Activated CD4-positive, alpha-beta T cell treated with anti-CD3 and anti-CD28 coated beads for 24 hours (primary cell): ENCODE results near the gene TBC1D1.

ENCODE experiments used
- DNase-seq, 2 donors: peaks; one replicate each; pipeline ENCODE4 v3.0.0-alpha.2; 2020; ENCODE audit warnings: low read depth in 2 of 2

The TBC1D1 gene

DNA sequence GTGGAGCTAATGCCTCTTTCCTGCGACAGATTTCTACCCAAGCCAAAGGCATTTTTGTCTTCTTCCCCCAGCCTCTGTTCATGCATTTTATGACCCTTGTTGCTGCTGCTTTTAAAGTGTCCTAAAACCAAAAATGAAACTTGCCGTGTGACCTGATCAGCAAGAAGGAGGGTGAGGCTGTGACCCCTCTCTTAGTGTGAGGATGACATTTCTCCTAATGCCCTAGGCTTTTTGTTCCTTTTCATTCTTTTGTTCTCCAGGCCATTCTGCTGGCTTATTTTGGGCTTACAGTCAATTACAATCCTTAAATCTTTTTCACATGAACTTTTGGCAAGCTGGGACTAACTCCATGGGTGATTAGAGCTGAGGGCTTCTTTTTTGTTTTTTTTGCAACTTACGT is 103.7 kb downstream of the TBC1D1 start:
- DNase-seq = no peak

DNA sequence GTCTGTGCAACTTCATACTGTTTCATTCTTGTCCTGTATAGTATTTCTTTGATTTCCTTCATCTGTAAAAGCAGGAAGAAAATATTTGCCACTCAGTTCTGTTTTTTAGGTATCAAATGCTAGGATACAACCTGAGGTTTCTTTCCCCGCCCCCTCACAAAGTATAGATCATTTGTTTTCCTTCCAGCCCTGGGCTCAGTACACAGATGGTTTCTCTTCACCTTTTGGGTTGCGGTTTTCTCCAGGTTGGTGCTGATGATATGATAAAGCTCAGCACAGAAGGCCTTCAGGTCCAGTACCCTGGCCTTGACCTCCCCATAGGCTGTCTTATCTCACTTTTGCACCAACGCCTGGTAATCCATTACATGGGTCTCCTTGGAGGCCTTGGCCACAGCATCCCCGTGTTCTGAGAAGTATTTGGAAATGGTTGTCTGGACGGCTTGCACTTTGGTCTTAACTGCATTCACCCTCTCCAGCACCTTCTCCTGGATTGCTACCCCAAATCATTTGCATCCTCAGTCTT is 104.5 kb downstream of the TBC1D1 start:
- DNase-seq = no peak

DNA sequence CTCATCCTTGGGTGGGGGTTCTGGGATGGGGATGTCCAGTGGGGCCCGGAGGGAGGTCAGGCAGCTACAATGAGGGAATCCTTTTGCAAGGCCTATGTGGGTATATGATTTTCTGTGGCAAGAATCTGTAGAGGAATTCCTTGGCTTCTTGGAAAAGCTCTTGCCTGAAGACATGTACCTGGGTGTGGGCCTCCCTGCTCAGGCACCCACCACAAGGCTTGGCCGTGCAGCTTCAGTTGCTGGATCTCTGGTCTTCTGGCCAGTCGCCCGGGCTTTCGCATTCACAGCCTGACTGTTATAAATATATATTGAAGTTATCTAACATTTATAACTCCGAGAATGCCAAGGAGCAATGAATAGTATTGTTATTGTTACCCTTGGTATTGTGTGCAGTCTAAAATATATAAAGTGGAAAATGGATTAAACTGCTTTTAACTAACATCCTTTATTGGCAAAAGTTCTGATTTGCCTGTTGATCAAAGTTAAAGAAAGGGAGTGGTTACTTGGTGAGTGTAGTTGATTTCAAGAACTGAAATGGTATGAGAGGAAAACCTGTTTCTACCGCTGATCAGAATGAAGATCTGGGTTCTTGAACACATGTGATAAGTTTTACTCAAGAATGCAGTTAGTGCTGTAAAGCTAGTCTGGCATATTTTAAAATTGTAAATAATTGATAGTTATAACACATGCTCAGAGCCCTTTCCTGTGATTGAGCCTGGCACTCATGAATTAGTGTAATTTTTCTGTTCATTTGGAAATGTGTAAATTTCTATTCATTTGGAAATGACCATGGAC is 105.3 kb downstream of the TBC1D1 start:
- no peak for DNase-seq

DNA sequence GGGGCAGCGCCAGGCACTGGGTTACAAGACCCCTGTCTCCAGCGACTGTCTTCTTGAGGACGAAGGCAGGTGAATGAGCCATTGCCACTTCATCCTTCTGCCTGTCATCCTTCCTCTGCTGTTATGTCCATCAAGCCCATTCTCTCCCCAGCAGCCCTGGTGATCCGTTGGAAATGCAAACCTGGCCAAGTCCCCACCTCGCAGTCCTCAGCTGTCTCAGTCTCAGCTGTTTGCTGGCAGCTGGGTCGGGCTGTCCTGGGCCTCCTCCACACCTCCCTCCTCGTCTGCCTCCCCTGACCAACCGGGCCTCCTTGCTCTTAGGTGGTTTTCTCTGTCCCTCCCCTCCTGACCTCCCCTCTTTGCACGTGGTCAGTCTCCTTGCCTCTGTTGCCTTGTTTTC is 107.3 kb downstream of the TBC1D1 start:
- no peak for DNase-seq

DNA sequence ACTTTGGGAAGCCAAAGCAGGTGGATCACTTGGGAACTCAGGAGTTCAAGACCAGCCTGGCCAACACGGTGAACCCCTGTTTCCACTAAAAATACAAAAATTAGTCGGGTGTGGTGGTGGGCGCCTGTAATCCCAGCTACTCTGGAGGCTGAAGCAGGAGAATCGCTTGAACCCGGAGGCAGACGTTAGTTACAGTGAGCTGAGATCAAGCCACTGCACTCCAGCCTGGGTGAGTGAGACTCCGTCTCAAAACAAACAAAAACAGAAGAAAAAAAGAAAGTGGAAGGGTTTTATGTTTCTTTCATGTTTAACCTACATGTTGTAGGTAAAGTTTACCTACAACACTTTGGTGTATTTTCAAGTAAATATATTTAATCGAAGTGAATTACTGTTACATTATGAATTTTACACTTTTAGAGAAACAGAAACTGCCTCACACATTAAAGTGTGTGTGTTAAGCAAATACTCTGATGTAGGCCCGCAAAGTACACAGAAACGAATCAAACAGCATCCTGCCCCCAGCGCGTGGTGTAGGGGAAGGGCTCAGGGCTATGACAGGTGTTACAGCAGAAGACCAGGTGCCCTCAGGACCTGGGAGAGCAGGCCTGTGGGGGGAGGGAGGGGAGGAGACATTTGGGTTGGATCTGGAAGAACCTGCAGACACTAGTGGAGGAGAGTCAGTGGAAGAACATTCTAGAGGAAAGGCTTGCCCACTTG is 108.3 kb downstream of the TBC1D1 start:
- DNase-seq = no peak

DNA sequence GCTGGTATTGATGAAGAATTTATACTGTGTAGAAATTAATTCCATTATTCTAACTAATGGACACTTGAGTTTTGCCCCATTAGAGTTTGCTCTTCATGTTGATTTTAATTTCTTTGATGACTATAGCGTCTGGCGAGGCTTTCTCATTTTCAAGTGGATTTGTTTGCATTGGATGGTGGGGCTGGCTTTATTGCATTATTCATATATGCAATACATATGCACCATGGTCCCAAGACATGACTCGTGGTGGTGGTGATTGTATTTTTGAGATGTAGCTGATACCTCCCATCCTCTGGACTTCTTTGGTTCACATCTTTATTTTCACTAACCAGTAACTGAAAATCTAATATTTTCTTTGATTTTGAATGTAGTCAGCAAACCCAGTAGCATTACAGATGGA is 109.1 kb downstream of the TBC1D1 start:
- no peak for DNase-seq

DNA sequence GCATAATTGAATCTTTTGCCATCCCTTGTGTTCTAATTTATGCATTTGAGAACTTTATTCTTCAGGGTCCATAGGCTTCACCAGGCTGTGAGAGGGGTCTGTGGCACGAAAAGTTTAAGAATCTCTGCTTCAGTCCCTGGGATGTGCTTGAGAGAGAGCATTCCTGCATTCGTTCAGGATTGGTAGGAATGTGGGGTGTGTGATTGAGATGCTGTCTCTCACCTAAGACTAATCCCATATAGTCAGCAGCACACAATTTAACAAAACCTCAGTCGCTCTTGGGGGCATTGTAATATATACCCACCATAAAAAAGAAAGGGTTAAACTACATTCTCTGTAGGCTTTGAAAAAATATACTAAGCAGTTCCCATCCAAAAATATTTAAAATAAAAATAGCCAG is 111.0 kb downstream of the TBC1D1 start:
- DNase-seq = no peak

DNA sequence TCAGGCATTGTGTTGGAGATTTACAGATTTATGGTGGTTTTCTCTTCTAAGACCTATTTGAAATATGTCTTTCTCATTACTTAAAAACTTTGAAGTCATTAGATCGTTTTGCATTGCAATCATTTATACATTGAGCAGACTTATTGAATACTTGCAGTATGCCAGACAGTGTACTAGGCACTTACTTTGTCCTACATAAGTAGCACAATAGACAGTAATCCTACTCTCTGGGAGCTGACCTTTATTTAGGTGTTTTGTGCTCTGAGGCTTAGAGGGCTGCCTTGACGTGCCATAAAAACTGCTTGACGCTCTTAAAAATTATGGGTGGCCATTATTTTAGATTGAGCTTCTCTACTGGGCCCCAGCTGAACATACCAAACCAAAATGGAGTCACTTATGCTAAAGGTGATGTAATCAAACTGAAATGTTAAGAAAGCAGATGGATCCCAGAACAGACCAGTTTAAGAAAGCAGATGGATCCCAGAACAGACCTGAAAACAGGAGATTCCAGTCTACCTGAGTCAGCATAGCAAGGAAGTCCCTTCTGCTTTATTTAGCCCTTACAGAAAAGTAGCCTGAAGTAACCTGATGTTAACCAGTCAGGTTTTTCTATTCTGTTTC is 111.7 kb downstream of the TBC1D1 start:
- DNase-seq = no peak

DNA sequence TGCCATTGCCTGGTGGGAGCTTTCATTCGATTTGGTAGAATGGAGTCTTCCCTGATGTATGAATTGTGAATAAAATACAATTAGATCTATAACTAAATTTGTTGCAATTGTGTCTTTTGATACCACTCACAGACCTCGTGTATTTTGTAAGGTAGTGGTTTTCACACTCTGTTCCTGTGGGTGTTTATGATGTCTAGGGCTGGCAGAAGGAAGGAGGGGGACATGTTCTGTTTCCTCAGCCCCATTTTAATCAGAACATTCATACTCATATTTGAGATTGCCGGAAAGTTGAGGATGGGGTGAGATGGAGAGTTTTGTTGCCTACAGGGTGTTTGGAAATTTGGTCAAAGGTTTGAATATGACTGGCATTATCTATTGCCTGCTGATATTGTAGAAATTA is 112.2 kb downstream of the TBC1D1 start:
- no peak for DNase-seq

DNA sequence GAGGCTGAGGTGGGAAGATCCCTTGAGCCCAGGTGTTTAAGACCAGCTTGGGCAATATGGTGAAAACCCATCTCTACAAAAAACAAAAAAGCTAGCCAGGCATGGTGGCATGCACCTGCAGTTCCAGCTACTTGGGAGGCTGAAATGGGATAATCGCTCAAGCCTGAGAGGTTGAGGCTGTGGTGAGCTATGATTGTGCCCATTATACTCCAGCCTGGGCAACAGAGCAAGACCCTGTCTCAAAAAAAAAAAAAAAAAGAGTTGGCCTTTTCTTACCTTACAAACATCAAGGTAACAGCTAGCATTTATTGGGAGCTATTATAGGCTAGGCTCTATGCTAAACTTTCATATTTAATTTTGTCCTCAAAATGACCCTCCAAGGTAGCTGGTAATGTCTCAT is 112.7 kb downstream of the TBC1D1 start:
- no peak for DNase-seq

DNA sequence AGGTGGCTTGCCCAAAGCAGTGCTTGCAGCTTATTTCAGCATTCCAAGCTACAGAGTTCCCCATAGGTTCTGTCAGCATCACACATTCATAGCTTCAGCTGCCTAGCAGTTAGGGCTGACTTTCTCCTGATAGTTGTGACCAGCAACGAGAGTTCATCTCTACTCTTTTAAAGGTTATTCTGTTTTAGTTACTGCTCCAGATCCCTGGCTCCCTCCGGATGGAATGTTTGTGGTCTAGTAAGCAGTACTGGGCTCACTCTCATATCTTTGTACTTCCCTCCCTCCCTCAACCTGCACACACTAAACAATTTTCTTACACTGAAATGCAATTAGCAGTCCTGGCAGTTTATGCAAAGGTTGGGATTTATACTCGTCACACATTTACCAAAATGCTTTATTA is 113.2 kb downstream of the TBC1D1 start:
- no peak for DNase-seq

DNA sequence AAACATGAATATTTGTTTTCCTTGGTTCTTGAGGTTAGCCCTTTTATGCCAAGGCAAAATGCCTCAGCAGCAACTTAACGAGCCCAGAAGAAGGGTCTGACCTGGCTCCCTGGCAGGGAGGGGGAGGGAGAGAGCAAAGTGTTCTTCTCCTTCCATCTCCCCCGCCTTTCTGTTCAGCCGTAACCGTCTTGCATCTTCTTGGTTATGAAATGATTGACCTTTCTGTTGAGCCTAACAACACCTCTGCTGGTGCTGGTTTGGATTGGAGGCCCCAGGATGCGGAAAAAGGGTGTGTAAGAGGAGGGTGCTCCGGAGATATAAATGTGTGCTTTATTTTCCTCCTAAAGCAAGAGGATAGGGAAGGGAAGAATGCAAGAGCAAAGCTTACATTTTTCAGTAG is 114.0 kb downstream of the TBC1D1 start:
- DNase-seq = no peak

DNA sequence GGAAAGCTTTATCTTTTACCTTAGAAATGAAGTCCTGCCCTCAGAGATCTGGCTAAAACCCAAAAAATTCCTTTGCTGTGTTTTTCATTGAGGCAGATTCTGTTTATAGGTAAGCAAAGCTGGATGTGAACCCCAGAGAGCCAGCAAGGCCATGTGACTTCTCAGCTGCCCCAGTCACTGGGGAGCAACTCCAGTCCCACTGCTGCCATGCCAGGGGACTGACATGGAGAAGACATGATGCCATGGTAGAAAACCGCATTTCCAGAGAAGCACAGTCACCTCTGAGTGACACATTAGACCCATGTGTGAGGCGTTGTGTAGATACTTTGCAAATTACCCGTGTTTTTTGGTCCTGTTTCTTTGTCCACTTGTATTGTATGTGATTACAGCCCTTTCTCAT is 114.8 kb downstream of the TBC1D1 start:
- DNase-seq = no peak

DNA sequence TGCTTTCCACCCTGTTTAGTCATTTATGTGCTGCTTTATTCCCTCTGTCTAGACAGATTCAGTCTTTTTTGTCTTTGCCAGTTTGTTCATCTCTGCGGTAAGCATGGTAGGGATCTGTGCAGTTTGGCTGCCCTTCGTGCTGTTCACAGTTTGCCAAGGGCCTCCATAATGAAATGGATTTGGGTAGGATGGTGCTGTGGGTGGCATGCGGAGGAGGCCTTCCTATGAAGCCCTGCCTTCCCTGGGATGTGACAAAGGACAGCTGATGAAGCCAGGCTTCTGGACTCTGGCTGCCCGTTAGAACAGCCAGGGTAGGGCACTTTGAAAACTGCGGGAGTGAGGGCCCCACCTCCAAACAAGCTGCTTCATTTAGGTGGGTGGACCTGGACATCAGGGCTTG is 116.8 kb downstream of the TBC1D1 start:
- no peak for DNase-seq

DNA sequence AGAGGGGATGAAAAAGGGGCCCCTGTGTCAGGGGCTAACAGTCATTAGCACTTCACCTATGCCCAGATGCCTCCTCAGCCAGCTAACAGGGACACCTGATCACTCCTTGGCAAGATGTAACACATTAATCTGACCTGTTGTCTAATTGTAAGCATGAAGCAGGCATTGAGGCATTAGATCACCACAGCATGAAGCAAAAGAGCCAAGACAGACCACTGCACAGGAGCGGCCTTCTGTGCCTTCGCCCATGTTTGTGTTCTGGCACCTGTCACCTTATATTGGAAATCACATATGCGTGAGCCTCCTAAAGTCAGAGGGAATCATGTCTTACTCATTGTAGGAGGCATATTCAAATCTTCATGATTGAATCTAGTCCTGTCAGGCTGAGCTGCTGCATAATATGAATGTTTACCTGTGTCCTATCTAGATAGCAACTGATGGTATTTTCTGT is 117.7 kb downstream of the TBC1D1 start:
- DNase-seq = no peak

DNA sequence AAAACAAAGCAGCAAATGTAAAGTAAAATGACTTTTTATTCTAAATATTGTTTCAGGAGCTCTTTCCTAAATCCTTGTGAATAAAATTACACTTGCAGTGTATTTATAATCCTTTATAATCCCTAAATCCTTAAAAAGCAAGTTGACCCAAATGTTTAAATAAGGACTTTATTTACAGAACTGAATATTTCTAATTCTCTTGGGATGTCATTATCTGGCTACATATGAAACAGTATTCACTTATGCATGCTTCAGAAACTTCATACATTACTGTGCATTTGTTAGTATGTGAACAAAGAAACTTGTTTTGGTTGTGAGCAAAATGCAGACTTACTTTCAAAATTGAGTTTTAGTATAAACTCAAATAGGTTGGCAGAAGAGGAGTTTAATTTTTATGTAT is 118.5 kb downstream of the TBC1D1 start:
- DNase-seq = no peak

DNA sequence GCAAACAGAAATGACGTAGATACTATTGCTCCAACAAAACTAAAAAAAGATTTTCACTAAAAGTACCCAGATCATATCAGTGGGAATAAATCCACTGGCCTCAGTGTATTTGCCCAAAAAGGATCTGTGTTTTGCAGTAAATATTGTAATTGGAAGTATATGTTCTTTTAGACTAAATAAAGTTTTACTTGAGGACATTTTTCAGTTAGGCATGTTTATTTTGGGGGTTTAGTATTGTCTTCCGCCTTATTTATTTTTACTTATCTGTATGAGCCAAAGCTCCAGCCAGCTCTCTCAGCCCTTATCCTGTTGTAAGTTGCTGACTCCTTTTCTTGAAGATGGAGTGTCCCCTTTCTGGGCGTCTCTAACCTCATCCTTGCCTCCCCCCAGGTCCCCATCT is 119.1 kb downstream of the TBC1D1 start:
- DNase-seq = no peak

DNA sequence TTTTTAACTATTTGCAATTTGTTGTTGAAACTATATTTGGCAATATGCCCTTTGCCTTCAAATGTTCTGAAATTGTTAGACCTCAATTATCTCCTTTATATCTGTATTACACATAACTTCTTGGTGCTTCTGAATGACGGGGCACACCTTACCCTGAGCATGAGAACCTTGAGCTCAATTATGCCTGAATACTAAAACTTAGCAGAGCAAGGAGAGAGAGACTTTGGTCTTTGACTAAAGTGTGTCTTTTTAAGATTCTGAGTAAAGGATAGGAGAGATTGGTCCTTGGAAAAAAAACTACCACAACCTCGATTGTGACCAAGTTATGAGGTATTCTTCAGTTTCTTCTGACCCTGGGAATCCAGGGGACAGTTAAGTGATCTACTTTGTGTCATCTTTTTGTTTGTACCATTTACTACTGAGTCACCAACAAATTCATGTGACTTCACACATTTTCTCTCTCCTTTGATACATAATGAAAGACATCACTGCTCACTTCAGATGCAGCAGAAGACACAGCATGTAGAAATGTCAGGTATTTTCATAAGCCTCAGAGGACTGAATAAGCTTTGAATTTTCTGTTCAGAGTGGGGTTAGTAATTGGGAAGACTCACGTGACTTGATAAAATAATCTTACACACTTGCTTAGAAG is 120.8 kb downstream of the TBC1D1 start:
- DNase-seq = no peak

DNA sequence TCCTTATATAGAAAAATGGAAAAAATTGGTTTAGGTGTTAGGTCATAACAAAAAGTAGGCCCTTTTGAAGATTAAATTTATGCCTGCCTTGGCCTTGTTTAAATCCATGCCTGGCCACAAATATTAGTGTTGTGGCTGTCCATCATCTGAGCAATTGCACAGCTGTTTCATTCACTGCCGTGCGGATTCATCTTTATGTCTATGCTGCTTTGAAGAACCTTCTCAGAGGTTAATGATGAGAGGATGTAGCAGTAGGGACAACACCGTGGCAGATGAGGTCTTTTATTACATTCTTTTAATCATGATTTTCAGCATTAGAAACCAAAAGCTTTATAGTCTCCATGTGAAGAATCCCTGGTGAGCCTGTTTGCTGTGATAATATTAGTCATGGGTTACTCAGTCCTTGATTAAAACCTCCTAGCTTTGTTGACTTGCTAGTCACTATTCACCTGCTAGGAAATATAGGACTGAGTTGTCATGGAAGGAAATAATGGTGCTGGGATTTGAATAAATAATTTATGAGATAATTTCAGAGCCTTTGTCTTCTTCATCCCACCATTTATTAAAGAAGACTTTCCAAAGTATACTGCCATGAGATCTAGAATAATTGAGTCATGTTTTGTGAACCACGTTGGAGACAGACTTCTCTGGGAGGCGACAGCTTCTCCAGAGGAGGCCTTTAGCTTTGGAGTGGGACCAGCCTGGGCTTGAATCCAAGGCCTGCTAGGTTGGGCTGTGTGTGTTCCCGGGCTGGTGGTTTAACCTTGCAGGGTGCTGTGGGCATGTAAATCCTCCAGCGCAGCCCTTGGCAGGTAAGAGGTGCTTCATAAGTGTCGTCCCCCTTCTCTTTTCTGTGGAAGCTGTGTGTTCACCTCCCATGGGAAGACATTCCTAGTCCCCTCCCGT is 122.8 kb downstream of the TBC1D1 start:
- DNase-seq = no peak

DNA sequence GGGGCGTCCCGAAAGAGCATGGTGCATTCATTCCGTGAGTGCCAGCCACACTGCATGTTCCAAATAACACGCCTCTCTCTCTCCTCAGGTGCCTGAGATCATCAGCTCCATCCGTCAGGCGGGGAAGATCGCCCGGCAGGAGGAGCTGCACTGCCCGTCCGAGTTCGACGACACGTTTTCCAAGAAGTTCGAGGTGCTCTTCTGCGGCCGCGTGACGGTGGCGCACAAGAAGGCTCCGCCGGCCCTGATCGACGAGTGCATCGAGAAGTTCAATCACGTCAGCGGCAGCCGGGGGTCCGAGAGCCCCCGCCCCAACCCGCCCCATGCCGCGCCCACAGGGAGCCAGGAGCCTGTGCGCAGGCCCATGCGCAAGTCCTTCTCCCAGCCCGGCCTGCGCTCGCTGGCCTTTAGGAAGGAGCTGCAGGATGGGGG is 123.6 kb downstream of the TBC1D1 start:
- DNase-seq = no peak

DNA sequence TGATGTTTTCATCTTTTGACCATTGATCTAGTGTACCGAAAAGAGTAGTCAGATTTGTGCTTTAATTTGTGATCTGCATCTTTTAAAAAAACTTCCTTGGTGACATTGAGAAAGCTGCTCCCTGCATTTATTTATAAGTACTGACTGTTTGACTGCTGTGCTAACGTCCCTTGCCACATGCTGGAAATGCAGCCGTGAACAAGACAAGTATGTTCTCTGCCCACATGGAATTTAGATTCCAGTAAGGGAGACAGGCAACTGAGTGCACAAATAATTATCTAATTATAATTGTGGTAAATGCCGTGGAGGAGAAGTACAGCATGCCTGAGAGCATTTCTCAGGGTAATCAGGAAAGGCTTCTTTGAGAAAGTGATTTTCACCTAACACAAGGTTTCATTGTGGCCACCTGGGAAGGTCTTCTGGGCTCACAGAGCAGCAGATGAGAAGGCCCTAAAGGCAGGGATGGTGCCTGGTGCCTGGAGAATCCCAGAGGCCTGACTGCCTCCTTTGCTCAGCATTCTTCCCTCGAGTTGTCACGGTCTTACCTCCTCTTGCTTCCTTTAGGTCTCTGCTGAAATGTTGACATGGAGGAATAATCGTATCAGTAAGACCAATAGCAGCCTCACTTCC is 125.1 kb downstream of the TBC1D1 start:
- DNase-seq = no peak
